Measurements from ENCODE around the gene TAGAP. TPM values are rescaled to one million over a fixed set of nuclear protein-coding genes. Genes with fewer than 3 reads are reported as not detected.

TAGAP gene
- total and polyA plus RNA-seq, 2 donors (not counting 1 experiment from before 2014, with no cell fraction given) = 167 to 242 TPM

DNA sequence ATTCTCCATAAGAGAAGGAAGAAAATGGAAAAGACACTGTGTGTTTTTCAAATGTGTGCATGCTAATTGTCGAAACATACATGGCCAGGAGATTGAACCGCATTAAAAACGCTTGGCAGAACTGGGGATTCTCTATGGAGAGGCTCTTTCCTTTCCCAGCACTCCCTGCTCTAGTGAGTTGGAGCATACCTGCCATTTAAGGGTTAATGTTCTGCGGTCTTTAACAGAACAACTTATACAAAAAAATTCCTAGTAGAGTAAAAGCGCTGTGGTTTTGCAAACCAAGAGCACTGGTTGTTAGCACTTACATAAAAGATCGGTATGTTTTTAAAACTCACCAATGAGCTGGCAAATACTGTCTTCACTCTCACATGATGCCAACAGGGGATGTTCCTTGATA is 1.5 kb downstream of the TAGAP start:
- ChIA-PET CTCF (interaction anchor here (0.6 to 14.6 kb wide), 21 partner anchors 8 to 337 kb away, joined by 3 to 497 read pairs (median 5); no protein-coding TSS in a partner anchor), POLR2A (interaction anchor here (1.0 to 4.7 kb wide), 9 partner anchors 10 to 64 kb away, joined by 3 to 62 read pairs (median 19); no protein-coding TSS in a partner anchor)
- H3K27me3 ChIP-seq (replicated peaks in 1 of 4; ENCODE audit: control extremely low read depth in 1 of 4, control insufficient read depth in 3 of 4, insufficient read depth in 4 of 4, low read length in 3 of 4) = no peaks in the 10 kb centered on the region
- peaks cover 65% of the 10 kb centered on the region for H3K79me2 ChIP-seq (ENCODE audit: control insufficient read depth, insufficient read depth, low read length)
- no peak overlapping the region for H2AFZ ChIP-seq (ENCODE audit: insufficient read depth, low read depth, low read length, poor library complexity, severe bottlenecking)
- DNase-seq = no peak
- H3K27ac ChIP-seq (ENCODE audit: low read length in 2 of 2) = peak overlapping the region; percentile 98 to 99
- H3K27me3 Mint-ChIP-seq = no peaks in the 10 kb centered on the region
- TF ChIP-seq CTCF (IDR thresholded peaks at IDR 0.05) = no peak
- TF ChIP-seq EZH2 (IDR thresholded peaks at IDR 0.05; ENCODE audit: borderline replicate concordance, insufficient read depth, low read depth, low read length, poor library complexity, severe bottlenecking) = no peak
- intact Hi-C loops (cut with micrococcal nuclease) = loop anchor here (2.0 to 5.0 kb wide), 2 partner anchors 34 to 226 kb away; partner anchors contain the start of gene EZR
- H3K4me3 ChIP-seq (ENCODE audit: control extremely low read depth in 1 of 5, extremely low read depth in 1 of 5, insufficient read depth in 1 of 5, low read depth in 2 of 5, low read length in 4 of 5) = peak overlapping the region; percentile 72 to 100 (median 93)
- H3K4me1 ChIP-seq (ENCODE audit: control insufficient read depth in 2 of 2, insufficient read depth in 2 of 2, low read length in 2 of 2) = peaks cover 51 to 57% of the 10 kb centered on the region in 2 donors
- H3K27ac Mint-ChIP-seq = peak overlapping the region; percentile 99
- peak overlapping the region; percentile 94 for H3K9ac ChIP-seq (ENCODE audit: low read length)
- peaks cover 9 to 57% of the 10 kb centered on the region in 2 experiments for H3K36me3 ChIP-seq (replicated peaks in 1 of 2; ENCODE audit: control extremely low read depth in 1 of 2, control insufficient read depth in 1 of 2, extremely low read depth in 1 of 2, insufficient read depth in 2 of 2, low read length in 1 of 2)
- H3K4me2 ChIP-seq (replicated peaks; ENCODE audit: low read depth, low read length, poor library complexity, severe bottlenecking) = peak overlapping the region; percentile 86
- no CpG with 5 or more reads among the region's 6 CpGs for WGBS (ENCODE audit: insufficient coverage)
- H4K20me1 ChIP-seq (ENCODE audit: control insufficient read depth, insufficient read depth, low read length, poor library complexity, severe bottlenecking) = peaks cover 16% of the 10 kb centered on the region
- no peaks in the 10 kb centered on the region for H3K9me3 ChIP-seq (ENCODE audit: control extremely low read depth in 1 of 3, control insufficient read depth in 2 of 3, insufficient read depth in 1 of 3, low read length in 2 of 3)
- H3K9me3 Mint-ChIP-seq (ENCODE audit: insufficient read depth) = no peaks in the 10 kb centered on the region
- peak overlapping the region; percentile 100 for H3K4me3 Mint-ChIP-seq
- peaks cover 70% of the 10 kb centered on the region for H3K4me1 Mint-ChIP-seq
- ATAC-seq (ENCODE audit: low read depth) = no peak

- Histone ChIP-seq H3K27ac (ENCODE audit: low read length in 2 of 2) (peak overlapping the region; percentile 98 to 99), H3K9me3 (ENCODE audit: control extremely low read depth in 1 of 3, control insufficient read depth in 2 of 3, insufficient read depth in 1 of 3, low read length in 2 of 3) (no peaks in the 10 kb centered on the region), H3K4me1 (ENCODE audit: control insufficient read depth in 2 of 2, insufficient read depth in 2 of 2, low read length in 2 of 2) (peaks cover 55 to 62% of the 10 kb centered on the region in 2 donors), H3K4me3 (ENCODE audit: control extremely low read depth in 1 of 5, extremely low read depth in 1 of 5, insufficient read depth in 1 of 5, low read depth in 2 of 5, low read length in 4 of 5) (peak overlapping the region; percentile 72 to 100 (median 93)), H3K36me3 (replicated peaks in 1 of 2; ENCODE audit: control extremely low read depth in 1 of 2, control insufficient read depth in 1 of 2, extremely low read depth in 1 of 2, insufficient read depth in 2 of 2, low read length in 1 of 2) (peaks cover 12 to 62% of the 10 kb centered on the region in 2 experiments), H3K9ac (ENCODE audit: low read length) (peak overlapping the region; percentile 94), H3K27me3 (replicated peaks in 1 of 4; ENCODE audit: control extremely low read depth in 1 of 4, control insufficient read depth in 3 of 4, insufficient read depth in 4 of 4, low read length in 3 of 4) (no peaks in the 10 kb centered on the region), H2AFZ (ENCODE audit: insufficient read depth, low read depth, low read length, poor library complexity, severe bottlenecking) (no peak overlapping the region), H3K4me2 (replicated peaks; ENCODE audit: low read depth, low read length, poor library complexity, severe bottlenecking) (peak overlapping the region; percentile 86), H4K20me1 (ENCODE audit: control insufficient read depth, insufficient read depth, low read length, poor library complexity, severe bottlenecking) (peaks cover 20% of the 10 kb centered on the region), H3K79me2 (ENCODE audit: control insufficient read depth, insufficient read depth, low read length) (peaks cover 68% of the 10 kb centered on the region)
- no peak for ATAC-seq (ENCODE audit: low read depth)
- 27% methylated on average over 1 of the region's 5 CpGs for WGBS (ENCODE audit: insufficient coverage)
- TF ChIP-seq EZH2 (IDR thresholded peaks at IDR 0.05; ENCODE audit: borderline replicate concordance, insufficient read depth, low read depth, low read length, poor library complexity, severe bottlenecking) (no peak), CTCF (IDR thresholded peaks at IDR 0.05) (peak; percentile 75)
- CTCF ChIA-PET = interaction anchor here (0.6 to 14.6 kb wide), 15 partner anchors 9 to 336 kb away, joined by 3 to 497 read pairs (median 9); no protein-coding TSS in a partner anchor
- H3K27ac Mint-ChIP-seq = peak overlapping the region; percentile 99
- no peak for DNase-seq
- intact Hi-C loops (cut with micrococcal nuclease) = loop anchor here (1.0 to 5.0 kb wide), 5 partner anchors 34 to 226 kb away; partner anchors contain the start of gene EZR
- no peaks in the 10 kb centered on the region for H3K9me3 Mint-ChIP-seq (ENCODE audit: insufficient read depth)
- peaks cover 70% of the 10 kb centered on the region for H3K4me1 Mint-ChIP-seq
- H3K27me3 Mint-ChIP-seq = no peaks in the 10 kb centered on the region
- H3K4me3 Mint-ChIP-seq = peak overlapping the region; percentile 100
- POLR2A ChIA-PET = interaction anchor here (1.0 to 4.7 kb wide), 8 partner anchors 10 to 74 kb away, joined by 3 to 62 read pairs (median 16); no protein-coding TSS in a partner anchor
Measured at GRCh38 chr6:159042826-159043181, 2.0 kb downstream of the TAGAP start.
